ENCODE measurements around the gene SLC9A8. TPM values are rescaled to one million over a fixed set of nuclear protein-coding genes. Genes with fewer than 3 reads are reported as not detected.

SLC9A8 gene
- total RNA-seq, 4 donors from 2014 or later = 8.2 to 17.3 (median 12.1) TPM

- no peak for DNase-seq (ENCODE audit: low spot score in 2 of 2)
- no peak overlapping the region for H3K4me3 ChIP-seq
- H3K36me3 ChIP-seq = peaks cover 0 to 2% (median 0%) of the 10 kb centered on the region in 3 donors
- H3K9me3 ChIP-seq = no peaks in the 10 kb centered on the region
- H3K27me3 ChIP-seq = no peaks in the 10 kb centered on the region
- no peak overlapping the region for H3K27ac ChIP-seq
- 87 to 94% methylated on average over 5 of the region's 5 CpGs for WGBS, 2 donors
- no peak for TF ChIP-seq CTCF (IDR thresholded peaks at IDR 0.05)
- no peak for TF ChIP-seq POLR2A (IDR thresholded peaks at IDR 0.05)
- no peak for TF ChIP-seq EP300 (IDR thresholded peaks at IDR 0.05)
- H3K4me1 ChIP-seq = peaks cover 0 to 19% (median 9%) of the 10 kb centered on the region in 4 donors
These were observed 2.7 kb upstream of the SLC9A8 start for GRCh38 chr20:49809803-49810359.

GRCh38 chr20:49810491-49811190 lies 2.0 kb upstream of the SLC9A8 start:
- Histone ChIP-seq H3K4me3 (no peak overlapping the region), H3K4me1 (peaks cover 0 to 24% (median 9%) of the 10 kb centered on the region in 4 donors), H3K27me3 (no peaks in the 10 kb centered on the region), H3K36me3 (peaks cover 0 to 10% (median 0%) of the 10 kb centered on the region in 3 donors), H3K9me3 (no peaks in the 10 kb centered on the region), H3K27ac (no peak overlapping the region)
- 89 to 92% methylated on average over 6 of the region's 6 CpGs for WGBS, 2 donors
- DNase-seq (ENCODE audit: low spot score in 2 of 2) = no peak
- no peak for TF ChIP-seq CTCF (IDR thresholded peaks at IDR 0.05)
- no peak for TF ChIP-seq POLR2A (IDR thresholded peaks at IDR 0.05)
- TF ChIP-seq EP300 (IDR thresholded peaks at IDR 0.05) = no peak

- H3K4me1 ChIP-seq = peaks cover 0 to 24% (median 9%) of the 10 kb centered on the region in 4 donors
- 10 to 21% methylated on average over 11 of the region's 11 CpGs for WGBS, 2 donors
- no peaks in the 10 kb centered on the region for H3K9me3 ChIP-seq
- peak overlapping the region; percentile 46 to 96 (median 81) for H3K4me3 ChIP-seq
- peak overlapping the region; percentile 87 to 98 (median 92) for H3K27ac ChIP-seq
- no peaks in the 10 kb centered on the region for H3K27me3 ChIP-seq
- peaks cover 0 to 23% (median 0%) of the 10 kb centered on the region in 3 donors for H3K36me3 ChIP-seq
- TF ChIP-seq EP300 (IDR thresholded peaks at IDR 0.05) (no peak), CTCF (IDR thresholded peaks at IDR 0.05) (no peak), POLR2A (IDR thresholded peaks at IDR 0.05) (no peak)
- DNase-seq (ENCODE audit: low spot score in 2 of 2) = no peak
These were observed 662 bp upstream of the SLC9A8 start for GRCh38 chr20:49811825-49812506.

- H3K4me3 ChIP-seq = peak overlapping the region; percentile 46 to 96 (median 81)
- DNase-seq (ENCODE audit: low spot score in 2 of 2) = no peak
- H3K4me1 ChIP-seq = peaks cover 0 to 24% (median 9%) of the 10 kb centered on the region in 4 donors
- H3K9me3 ChIP-seq = no peaks in the 10 kb centered on the region
- peaks cover 0 to 35% (median 0%) of the 10 kb centered on the region in 3 donors for H3K36me3 ChIP-seq
- H3K27ac ChIP-seq = peak overlapping the region; percentile 87 to 98 (median 92)
- no peaks in the 10 kb centered on the region for H3K27me3 ChIP-seq
- 10 to 13% methylated on average over 11 of the region's 11 CpGs for WGBS, 2 donors
- TF ChIP-seq POLR2A (IDR thresholded peaks at IDR 0.05) (no peak), CTCF (IDR thresholded peaks at IDR 0.05) (no peak), EP300 (IDR thresholded peaks at IDR 0.05) (no peak)
These were observed 812 bp downstream of the SLC9A8 start for GRCh38 chr20:49813305-49813974.

Data from tibial nerve (tissue), 4 donors.